SK-N-SH treated with all-trans-retinoic acid at 6 μM for 48 hours (cell line): ENCODE results near the gene RTL9.

Source experiments
- ATAC-seq: fragments of 200-7000 bp; cut with Tn5 transposase; 3 replicates; pipeline ENCODE4 v1.9.1; 2020; ENCODE audit warnings: mild to moderate bottlenecking, moderate library complexity
- ARNTL ChIP-seq: fragments of 450-650 bp; formaldehyde crosslinking; IDR thresholded peaks from 2 replicates; pipeline ENCODE4 v1.5.0; 2020; ENCODE audit warnings: low read depth, mild to moderate bottlenecking, moderate library complexity, borderline replicate concordance
- BACH2 ChIP-seq: fragments of 250-450 bp; sonication (Bioruptor Pico); IDR thresholded peaks from 2 replicates; pipeline ENCODE4 v1.9.0; 2021; ENCODE audit warnings: mild to moderate bottlenecking, borderline replicate concordance
- GLIS3 ChIP-seq: fragments of 250-450 bp; sonication (Bioruptor Pico); IDR thresholded peaks from 2 replicates; pipeline ENCODE4 v1.5.0; 2020; ENCODE audit warnings: mild to moderate bottlenecking, moderate library complexity
- OSR1 ChIP-seq: fragments of 250-450 bp; sonication (Bioruptor Pico); IDR thresholded peaks from 2 replicates; pipeline ENCODE4 v1.8.0; 2022; ENCODE audit warnings: moderate library complexity, mild to moderate bottlenecking, inconsistent platforms
- RARB ChIP-seq: fragments of 250-450 bp; sonication (Bioruptor Pico); IDR thresholded peaks from 2 replicates; pipeline ENCODE4 v1.8.0; 2021; ENCODE audit warnings: mild to moderate bottlenecking, moderate library complexity
- SNAI2 ChIP-seq: fragments of 250-450 bp; sonication (Bioruptor Pico); IDR thresholded peaks from 2 replicates; pipeline ENCODE4 v1.5.0; 2020; ENCODE audit warnings: mild to moderate bottlenecking, moderate library complexity
- TCF4 ChIP-seq: fragments of 250-450 bp; sonication (Bioruptor Pico); IDR thresholded peaks from 2 replicates; pipeline ENCODE4 v1.8.0; 2021; ENCODE audit warnings: mild to moderate bottlenecking, moderate library complexity, borderline replicate concordance
- TOX ChIP-seq: fragments of 250-450 bp; sonication (Bioruptor Pico); IDR thresholded peaks from 2 replicates; pipeline ENCODE4 v1.8.0; 2021; ENCODE audit warnings: mild to moderate bottlenecking, moderate library complexity, borderline replicate concordance
- ZC3H10 ChIP-seq: fragments of 250-450 bp; sonication (Bioruptor Pico); IDR thresholded peaks from 2 replicates; pipeline ENCODE4 v1.5.1; 2021; ENCODE audit warnings: mild to moderate bottlenecking, moderate library complexity
- ZFP3 ChIP-seq: fragments of 250-450 bp; sonication (Bioruptor Pico); IDR thresholded peaks from 2 replicates; pipeline ENCODE4 v1.5.0; 2020; ENCODE audit warnings: mild to moderate bottlenecking, moderate library complexity
- ZFP30 ChIP-seq: fragments of 450-650 bp; formaldehyde crosslinking; IDR thresholded peaks from 2 replicates; pipeline ENCODE4 v1.5.0; 2022; ENCODE audit warnings: mild to moderate bottlenecking, moderate library complexity
- ZNF565 ChIP-seq: fragments of 450-650 bp; formaldehyde crosslinking; conservative IDR thresholded peaks from 2 replicates; pipeline ENCODE4 v1.5.0; 2020; ENCODE audit warnings: low read depth, mild to moderate bottlenecking, moderate library complexity
- ZNF70 ChIP-seq: fragments of 450-650 bp; formaldehyde crosslinking; IDR thresholded peaks from 2 replicates; pipeline ENCODE4 v1.5.0; 2020; ENCODE audit warnings: mild to moderate bottlenecking, moderate library complexity
- ZNF8 ChIP-seq: fragments of 450-650 bp; formaldehyde crosslinking; IDR thresholded peaks from 2 replicates; pipeline ENCODE4 v1.5.0; 2020; ENCODE audit warnings: mild to moderate bottlenecking, moderate library complexity
- TF ChIP-seq, protein P1 (sequence below): fragments of 250-450 bp; sonication (Bioruptor Pico); IDR thresholded peaks from 2 replicates; pipeline ENCODE4 v1.5.1; 2021; ENCODE audit warnings: mild to moderate bottlenecking, moderate library complexity
- TF ChIP-seq, protein P2 (sequence below): fragments of 250-450 bp; sonication (Bioruptor Pico); IDR thresholded peaks from 2 replicates; pipeline ENCODE4 v1.5.0; 2020; ENCODE audit warnings: mild to moderate bottlenecking, moderate library complexity
- TF ChIP-seq, protein P3 (sequence below): fragments of 250-450 bp; sonication (Bioruptor Pico); IDR thresholded peaks from 2 replicates; pipeline ENCODE4 v1.8.0; 2020; ENCODE audit warnings: mild to moderate bottlenecking, moderate library complexity, borderline replicate concordance
- TF ChIP-seq, protein P4 (sequence below): fragments of 250-450 bp; sonication (Bioruptor Pico); IDR thresholded peaks from 2 replicates; pipeline ENCODE4 v1.8.0; 2021; ENCODE audit warnings: low read depth, mild to moderate bottlenecking, moderate library complexity, borderline replicate concordance

The RTL9 gene

DNA sequence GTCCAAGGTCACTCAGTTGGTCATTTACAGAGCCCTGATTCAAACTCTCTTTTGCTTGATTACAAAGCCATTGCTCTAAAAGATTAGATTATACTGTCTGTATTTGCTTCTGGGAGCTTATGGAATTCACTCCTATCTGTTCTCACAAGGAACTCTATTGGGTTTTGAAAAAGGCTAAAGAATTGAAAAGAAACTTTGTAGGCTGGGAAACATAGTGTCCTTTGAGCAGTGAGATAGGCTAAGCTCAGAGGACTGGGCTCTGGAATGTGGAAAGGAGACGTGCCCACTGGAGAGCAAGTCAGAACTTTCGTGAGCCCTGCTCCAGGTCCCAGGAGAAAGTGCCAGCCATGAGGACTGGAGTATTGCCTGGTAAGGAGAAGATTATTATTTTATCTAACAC is at the start of gene RTL9:
Gene RTL9, plus strand, starts transcription at position 301 of the 400 bp plus-strand sequence. CDS start 91,770 bp downstream, outside the sequence.
- no peak for ATAC-seq
- TF ChIP-seq, protein P1, sequence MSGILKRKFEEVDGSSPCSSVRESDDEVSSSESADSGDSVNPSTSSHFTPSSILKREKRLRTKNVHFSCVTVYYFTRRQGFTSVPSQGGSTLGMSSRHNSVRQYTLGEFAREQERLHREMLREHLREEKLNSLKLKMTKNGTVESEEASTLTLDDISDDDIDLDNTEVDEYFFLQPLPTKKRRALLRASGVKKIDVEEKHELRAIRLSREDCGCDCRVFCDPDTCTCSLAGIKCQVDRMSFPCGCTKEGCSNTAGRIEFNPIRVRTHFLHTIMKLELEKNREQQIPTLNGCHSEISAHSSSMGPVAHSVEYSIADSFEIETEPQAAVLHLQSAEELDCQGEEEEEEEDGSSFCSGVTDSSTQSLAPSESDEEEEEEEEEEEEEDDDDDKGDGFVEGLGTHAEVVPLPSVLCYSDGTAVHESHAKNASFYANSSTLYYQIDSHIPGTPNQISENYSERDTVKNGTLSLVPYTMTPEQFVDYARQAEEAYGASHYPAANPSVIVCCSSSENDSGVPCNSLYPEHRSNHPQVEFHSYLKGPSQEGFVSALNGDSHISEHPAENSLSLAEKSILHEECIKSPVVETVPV (CRISPR knock-in tag), result no peak
- no peak for TF ChIP-seq TOX (CRISPR knock-in tag)
- TF ChIP-seq, protein P2, sequence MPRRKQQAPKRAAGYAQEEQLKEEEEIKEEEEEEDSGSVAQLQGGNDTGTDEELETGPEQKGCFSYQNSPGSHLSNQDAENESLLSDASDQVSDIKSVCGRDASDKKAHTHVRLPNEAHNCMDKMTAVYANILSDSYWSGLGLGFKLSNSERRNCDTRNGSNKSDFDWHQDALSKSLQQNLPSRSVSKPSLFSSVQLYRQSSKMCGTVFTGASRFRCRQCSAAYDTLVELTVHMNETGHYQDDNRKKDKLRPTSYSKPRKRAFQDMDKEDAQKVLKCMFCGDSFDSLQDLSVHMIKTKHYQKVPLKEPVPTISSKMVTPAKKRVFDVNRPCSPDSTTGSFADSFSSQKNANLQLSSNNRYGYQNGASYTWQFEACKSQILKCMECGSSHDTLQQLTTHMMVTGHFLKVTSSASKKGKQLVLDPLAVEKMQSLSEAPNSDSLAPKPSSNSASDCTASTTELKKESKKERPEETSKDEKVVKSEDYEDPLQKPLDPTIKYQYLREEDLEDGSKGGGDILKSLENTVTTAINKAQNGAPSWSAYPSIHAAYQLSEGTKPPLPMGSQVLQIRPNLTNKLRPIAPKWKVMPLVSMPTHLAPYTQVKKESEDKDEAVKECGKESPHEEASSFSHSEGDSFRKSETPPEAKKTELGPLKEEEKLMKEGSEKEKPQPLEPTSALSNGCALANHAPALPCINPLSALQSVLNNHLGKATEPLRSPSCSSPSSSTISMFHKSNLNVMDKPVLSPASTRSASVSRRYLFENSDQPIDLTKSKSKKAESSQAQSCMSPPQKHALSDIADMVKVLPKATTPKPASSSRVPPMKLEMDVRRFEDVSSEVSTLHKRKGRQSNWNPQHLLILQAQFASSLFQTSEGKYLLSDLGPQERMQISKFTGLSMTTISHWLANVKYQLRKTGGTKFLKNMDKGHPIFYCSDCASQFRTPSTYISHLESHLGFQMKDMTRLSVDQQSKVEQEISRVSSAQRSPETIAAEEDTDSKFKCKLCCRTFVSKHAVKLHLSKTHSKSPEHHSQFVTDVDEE (CRISPR knock-in tag), result no peak
- TF ChIP-seq ZFP30 (CRISPR knock-in tag), result no peak

DNA sequence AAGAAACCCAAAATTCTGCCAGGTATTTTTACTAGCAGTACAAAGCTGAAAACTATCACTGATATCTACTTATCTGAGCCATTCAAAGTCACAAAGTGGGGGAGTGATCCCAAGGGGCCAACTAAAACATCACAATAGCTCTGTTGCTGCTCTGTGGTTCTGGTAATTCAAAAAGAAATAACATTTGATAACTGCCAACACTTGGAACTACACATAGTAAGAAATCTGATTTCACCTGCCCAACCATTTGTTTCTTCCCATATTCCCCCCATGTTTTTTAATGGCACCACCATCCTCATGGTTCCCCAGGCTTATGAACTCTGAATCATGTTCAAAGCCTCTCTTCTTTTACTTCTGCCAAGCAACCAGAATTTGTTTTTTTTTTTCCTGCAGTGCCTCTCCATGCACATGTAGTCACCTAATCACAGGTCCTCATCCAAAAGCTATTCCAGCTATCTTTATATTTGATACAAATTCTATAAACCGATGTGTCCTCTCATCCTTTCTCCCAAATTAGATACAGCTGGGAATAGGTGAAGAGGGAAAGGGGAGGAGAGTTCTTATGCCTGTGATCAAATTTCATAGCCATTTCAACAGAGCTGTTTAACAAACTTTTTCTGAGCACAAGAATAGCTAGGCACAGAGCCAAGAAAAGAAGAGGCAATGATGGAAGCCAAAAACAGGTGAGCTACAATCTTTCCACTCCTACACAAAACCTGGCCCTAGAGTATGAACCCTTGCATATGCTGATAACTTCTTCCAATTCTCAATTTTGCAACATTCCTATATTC is 48.5 kb upstream of the RTL9 start:
- TF ChIP-seq BACH2 (CRISPR knock-in tag) (no peak), ARNTL (CRISPR knock-in tag) (no peak), ZC3H10 (no peak), OSR1 (CRISPR knock-in tag) (no peak), ZNF70 (CRISPR knock-in tag) (no peak), ZNF8 (CRISPR knock-in tag) (no peak), GLIS3 (no peak)
- TF ChIP-seq, protein P2 (CRISPR knock-in tag), result no peak
- TF ChIP-seq, protein P3, sequence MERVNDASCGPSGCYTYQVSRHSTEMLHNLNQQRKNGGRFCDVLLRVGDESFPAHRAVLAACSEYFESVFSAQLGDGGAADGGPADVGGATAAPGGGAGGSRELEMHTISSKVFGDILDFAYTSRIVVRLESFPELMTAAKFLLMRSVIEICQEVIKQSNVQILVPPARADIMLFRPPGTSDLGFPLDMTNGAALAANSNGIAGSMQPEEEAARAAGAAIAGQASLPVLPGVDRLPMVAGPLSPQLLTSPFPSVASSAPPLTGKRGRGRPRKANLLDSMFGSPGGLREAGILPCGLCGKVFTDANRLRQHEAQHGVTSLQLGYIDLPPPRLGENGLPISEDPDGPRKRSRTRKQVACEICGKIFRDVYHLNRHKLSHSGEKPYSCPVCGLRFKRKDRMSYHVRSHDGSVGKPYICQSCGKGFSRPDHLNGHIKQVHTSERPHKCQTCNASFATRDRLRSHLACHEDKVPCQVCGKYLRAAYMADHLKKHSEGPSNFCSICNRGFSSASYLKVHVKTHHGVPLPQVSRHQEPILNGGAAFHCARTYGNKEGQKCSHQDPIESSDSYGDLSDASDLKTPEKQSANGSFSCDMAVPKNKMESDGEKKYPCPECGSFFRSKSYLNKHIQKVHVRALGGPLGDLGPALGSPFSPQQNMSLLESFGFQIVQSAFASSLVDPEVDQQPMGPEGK, result no peak
- ATAC-seq, result no peak

DNA sequence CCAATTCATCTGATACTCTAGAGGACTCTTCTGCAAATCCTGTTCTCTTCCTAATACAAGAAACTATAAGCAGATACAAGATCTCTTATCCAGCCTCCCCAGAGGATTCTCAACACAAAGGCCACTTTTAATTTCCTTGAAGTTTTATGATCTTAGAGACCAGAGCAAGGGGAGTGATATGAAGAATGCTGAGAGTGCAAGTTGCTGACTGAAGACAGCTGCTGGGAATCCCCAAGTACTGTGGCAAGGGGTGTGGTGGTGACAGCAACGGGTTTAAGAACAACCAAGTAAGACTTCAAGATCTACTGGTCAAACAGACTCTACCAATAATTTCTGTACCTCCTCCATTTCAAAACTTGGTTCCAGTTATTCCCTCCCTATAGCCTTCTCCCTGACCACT is 47.8 kb upstream of the RTL9 start:
- no peak for ATAC-seq
- TF ChIP-seq SNAI2 (no peak), RARB (CRISPR knock-in tag) (no peak), ZNF70 (CRISPR knock-in tag) (no peak), ARNTL (CRISPR knock-in tag) (no peak), TOX (CRISPR knock-in tag) (no peak), GLIS3 (no peak), ZFP30 (CRISPR knock-in tag) (no peak), ZNF565 (CRISPR knock-in tag) (no peak), ZFP3 (CRISPR knock-in tag) (no peak), TCF4 (no peak), ZC3H10 (no peak)
- TF ChIP-seq, protein P1 (CRISPR knock-in tag), result no peak
- TF ChIP-seq, protein P2 (CRISPR knock-in tag), result no peak
- TF ChIP-seq, protein P4, sequence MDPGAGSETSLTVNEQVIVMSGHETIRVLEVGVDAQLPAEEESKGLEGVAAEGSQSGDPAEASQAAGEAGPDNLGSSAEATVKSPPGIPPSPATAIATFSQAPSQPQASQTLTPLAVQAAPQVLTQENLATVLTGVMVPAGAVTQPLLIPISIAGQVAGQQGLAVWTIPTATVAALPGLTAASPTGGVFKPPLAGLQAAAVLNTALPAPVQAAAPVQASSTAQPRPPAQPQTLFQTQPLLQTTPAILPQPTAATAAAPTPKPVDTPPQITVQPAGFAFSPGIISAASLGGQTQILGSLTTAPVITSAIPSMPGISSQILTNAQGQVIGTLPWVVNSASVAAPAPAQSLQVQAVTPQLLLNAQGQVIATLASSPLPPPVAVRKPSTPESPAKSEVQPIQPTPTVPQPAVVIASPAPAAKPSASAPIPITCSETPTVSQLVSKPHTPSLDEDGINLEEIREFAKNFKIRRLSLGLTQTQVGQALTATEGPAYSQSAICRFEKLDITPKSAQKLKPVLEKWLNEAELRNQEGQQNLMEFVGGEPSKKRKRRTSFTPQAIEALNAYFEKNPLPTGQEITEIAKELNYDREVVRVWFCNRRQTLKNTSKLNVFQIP (CRISPR knock-in tag), result no peak
